Esophagus muscularis mucosa (tissue), 4 donors: ENCODE measurements around the gene RAB3GAP2. TPM values are rescaled to one million over a fixed set of nuclear protein-coding genes. Genes with fewer than 3 reads are reported as not detected.
"Not testable (repeated sequence)": the region's sequence is repeated elsewhere in the genome, so short reads cannot be mapped to it uniquely, and the experiment has no call there.

ENCODE experiments used
- DNase-seq: peaks from one replicate; pipeline ENCODE4 v3.0.0-alpha.2; 2017; ENCODE audit errors: extremely low spot score
- H3K27ac ChIP-seq, 4 donors: fragments of 200-600 bp; sonication (generic); replicated peaks in 1 of 4; 1 replicate in 3 of 4; 2 replicates in 1 of 4; pipeline ENCODE4 v1.5.1; 2016 to 2019; ENCODE audit warnings: mild to moderate bottlenecking in 1 of 4
- H3K27me3 ChIP-seq, 4 donors: fragments of 200-600 bp; sonication (generic); one replicate each; pipeline versions ENCODE4 v1.5.1 to v1.6.0; 2016 to 2019
- H3K36me3 ChIP-seq, 4 donors: fragments of 200-600 bp; sonication (generic); one replicate each; pipeline ENCODE4 v1.5.1; 2016 to 2019
- H3K4me1 ChIP-seq, 4 donors: fragments of 200-600 bp; sonication (generic); one replicate each; pipeline ENCODE4 v1.5.1; 2016 to 2019
- H3K4me3 ChIP-seq, 4 donors: fragments of 200-600 bp; sonication (generic); 1 replicate in 2 of 4; 2 replicates in 2 of 4; pipeline ENCODE4 v1.5.1; 2016 to 2019; ENCODE audit warnings: mild to moderate bottlenecking in 4 of 4, moderate library complexity in 1 of 4
- H3K9me3 ChIP-seq, 4 donors: fragments of 200-600 bp; sonication (generic); 1 replicate in 3 of 4; 2 replicates in 1 of 4; pipeline ENCODE4 v1.5.1; 2016 to 2019
- CTCF ChIP-seq, 3 experiments: fragments of 200-600 bp in 2 of 3; fragments of 450-650 bp in 1 of 3; sonication (generic) in 2 of 3; IDR thresholded peaks; one replicate each; pipeline ENCODE4 v1.5.1; 2017 to 2019; ENCODE audit warnings: antibody characterized with exemption in 3 of 3, mild to moderate bottlenecking in 2 of 3, moderate library complexity in 1 of 3
- EP300 ChIP-seq: sonication (generic); formaldehyde crosslinking; IDR thresholded peaks from one replicate; pipeline ENCODE4 v1.6.1; 2017; ENCODE audit warnings: antibody characterized with exemption
- POLR2A ChIP-seq: fragments of 450-650 bp; IDR thresholded peaks from one replicate; pipeline ENCODE4 v1.6.1; 2017; ENCODE audit warnings: antibody characterized with exemption, moderate library complexity, mild to moderate bottlenecking, low read depth
- POLR2AphosphoS5 ChIP-seq, 2 donors: sonication (generic); formaldehyde crosslinking; IDR thresholded peaks; one replicate each; pipeline ENCODE4 v1.6.1; 2017; ENCODE audit warnings: antibody characterized with exemption in 2 of 2
- WGBS: methylation state at CpG from one replicate; pipeline ENCODE4 v1.1.5; 2018; 5-methylcytosine and 5-hydroxymethylcytosine counted together
- intact Hi-C: fragments of 100-400 bp; cut with DNase I; formaldehyde crosslinking; loops from one replicate; pipeline ENCODE4 v1.15.1; 2023
- total RNA-seq, 4 donors: library from RNA; depleted of rRNA; stranded (reverse); fragments of >200 nt; gene quantifications; one replicate each; pipeline versions ENCODE4 v1.1.0 to v1.2.1, GENCODE V29; 2016

The RAB3GAP2 gene
- total RNA-seq, 4 donors from 2014 or later: 19.8 to 23.0 (median 21.2) TPM

GRCh38 chr1:220159041-220159440 is 113.2 kb downstream of the RAB3GAP2 start:
- intact Hi-C loops: no loop called here
- Histone ChIP-seq H3K4me3 (no peak overlapping the region), H3K9me3 (no peaks in the 10 kb centered on the region), H3K27ac (no peak overlapping the region), H3K27me3 (no peaks in the 10 kb centered on the region), H3K4me1 (no peaks in the 10 kb centered on the region), H3K36me3 (peaks cover 27 to 80% (median 55%) of the 10 kb centered on the region in 4 donors)
- TF ChIP-seq POLR2A (no peak), EP300 (no peak), CTCF (IDR thresholded peaks at IDR 0.05) (no peak), POLR2AphosphoS5 (IDR thresholded peaks at IDR 0.05) (no peak)
- no peak for DNase-seq
- WGBS: 97% methylated on average over 3 of the region's 3 CpGs

GRCh38 chr1:220158530-220158929 is 113.7 kb downstream of the RAB3GAP2 start:
- DNase-seq, intact Hi-C loops, H3K27me3 ChIP-seq, H3K4me3 ChIP-seq, H3K4me1 ChIP-seq, H3K9me3 ChIP-seq, H3K27ac ChIP-seq: not testable (repeated sequence)
- 95% methylated on average over 7 of the region's 7 CpGs for WGBS
- peaks cover 27 to 82% (median 60%) of the 10 kb centered on the region in 4 donors for H3K36me3 ChIP-seq

- H3K36me3 ChIP-seq: peaks cover 27 to 89% (median 64%) of the 10 kb centered on the region in 4 donors
- no peak for DNase-seq
- H3K27me3 ChIP-seq: no peaks in the 10 kb centered on the region
- intact Hi-C loops: no loop called here
- TF ChIP-seq EP300 (no peak), CTCF (IDR thresholded peaks at IDR 0.05) (no peak), POLR2AphosphoS5 (IDR thresholded peaks at IDR 0.05) (no peak), POLR2A (no peak)
- WGBS: 67% methylated on average over 2 of the region's 2 CpGs
- H3K9me3 ChIP-seq: no peaks in the 10 kb centered on the region
- no peak overlapping the region for H3K4me3 ChIP-seq
- H3K4me1 ChIP-seq: no peaks in the 10 kb centered on the region
- H3K27ac ChIP-seq: no peak overlapping the region
Observed at GRCh38 chr1:220157738-220158137, 114.5 kb downstream of the RAB3GAP2 start.

- TF ChIP-seq POLR2A: no peak
- TF ChIP-seq CTCF (IDR thresholded peaks at IDR 0.05): no peak
- TF ChIP-seq POLR2AphosphoS5 (IDR thresholded peaks at IDR 0.05): no peak
- TF ChIP-seq EP300: no peak
- Histone ChIP-seq H3K4me1 (peaks cover 4 to 7% (median 5%) of the 10 kb centered on the region in 4 donors), H3K9me3 (no peaks in the 10 kb centered on the region), H3K36me3 (peaks cover 27 to 94% (median 68%) of the 10 kb centered on the region in 4 donors), H3K27me3 (no peaks in the 10 kb centered on the region), H3K27ac (no peak overlapping the region), H3K4me3 (no peak overlapping the region)
- no peak for DNase-seq
- intact Hi-C loops: no loop called here
- WGBS: 92% methylated on average over 4 of the region's 4 CpGs
Observed at GRCh38 chr1:220156620-220157146, 115.6 kb downstream of the RAB3GAP2 start.

- no peak overlapping the region for H3K4me3 ChIP-seq
- no peaks in the 10 kb centered on the region for H3K9me3 ChIP-seq
- no peaks in the 10 kb centered on the region for H3K27me3 ChIP-seq
- no peak for DNase-seq
- no peak overlapping the region for H3K27ac ChIP-seq
- peaks cover 17 to 39% (median 30%) of the 10 kb centered on the region in 4 donors for H3K4me1 ChIP-seq
- no peak for TF ChIP-seq EP300
- TF ChIP-seq POLR2A: no peak
- TF ChIP-seq POLR2AphosphoS5 (IDR thresholded peaks at IDR 0.05): no peak
- TF ChIP-seq CTCF (IDR thresholded peaks at IDR 0.05): no peak
- intact Hi-C loops: no loop called here
- peaks cover 21 to 74% (median 50%) of the 10 kb centered on the region in 4 donors for H3K36me3 ChIP-seq
Observed at GRCh38 chr1:220153147-220153546, 119.1 kb downstream of the RAB3GAP2 start.
